Measurements from ENCODE around the gene GARIN5A. TPM values are rescaled to one million over a fixed set of nuclear protein-coding genes. Genes with fewer than 3 reads are reported as not detected.

The GARIN5A gene
- total RNA-seq, result under 1 TPM in 3 of 5 donors, not detected in 2; 0.55 to 0.87 (median 0.58) TPM
- 1 to 10 TPM; 1.9 to 3.1 (median 2.1) TPM for polyA plus RNA-seq
- long read RNA-seq, donor 1, result 0 reads
- long read RNA-seq, donor 2, partial matches to known transcripts, result 0 of 3 reads
- long read RNA-seq, donor 2, other reads (novel, unspliced or antisense), result 0 of 3 reads
- long read RNA-seq, donor 3, result 0 reads
- long read RNA-seq, donor 4, result 0 reads
- long read RNA-seq, donor 5, partial matches to known transcripts, result 0 of 1 reads
- long read RNA-seq, donor 5, other reads (novel, unspliced or antisense), result 0 of 1 reads
- long read RNA-seq, donor 6, result 0 reads
- long read RNA-seq, donor 7, partial matches to known transcripts, result 0 of 1 reads
- long read RNA-seq, donor 7, other reads (novel, unspliced or antisense), result 0 of 1 reads
- long read RNA-seq, donor 8, result 0 reads
- long read RNA-seq, donor 9, partial matches to known transcripts, result 6 of 7 reads
- long read RNA-seq, donor 9, other reads (novel, unspliced or antisense), result 0 of 7 reads
- long read RNA-seq, donor 10, partial matches to known transcripts, result 7 of 7 reads
- long read RNA-seq, donor 10, other reads (novel, unspliced or antisense), result 0 of 7 reads

DNA sequence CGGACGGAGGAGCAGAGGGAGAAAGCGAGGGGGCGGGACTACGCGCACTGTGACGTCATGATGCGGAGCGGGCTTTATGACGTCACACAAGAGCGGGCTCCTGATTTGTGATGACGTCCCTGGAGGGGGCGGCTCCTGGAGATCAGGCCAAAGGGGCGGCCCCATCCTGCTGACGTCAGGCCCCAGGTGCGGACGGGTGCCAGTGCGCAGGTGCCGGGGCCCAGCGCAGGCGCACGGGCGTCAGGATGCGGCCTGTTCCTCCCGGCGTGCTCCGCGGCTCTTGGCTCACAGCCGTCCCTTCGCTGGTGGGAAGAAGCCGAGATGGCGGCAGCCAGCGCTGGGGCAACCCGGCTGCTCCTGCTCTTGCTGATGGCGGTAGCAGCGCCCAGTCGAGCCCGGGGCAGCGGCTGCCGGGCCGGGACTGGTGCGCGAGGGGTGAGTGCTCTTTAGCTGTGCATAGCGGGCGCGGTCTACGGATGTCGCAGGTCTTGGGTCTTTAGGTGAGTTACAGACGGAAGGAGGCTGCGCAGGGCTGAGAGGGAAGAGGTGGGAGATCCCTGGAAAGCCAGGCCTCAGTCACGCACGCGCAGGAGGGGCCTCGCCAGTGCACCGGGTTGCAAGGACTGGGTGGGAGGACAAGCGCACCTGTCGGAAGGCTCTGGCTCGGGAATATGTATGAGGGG is at the start of gene GARIN5A, which contains the start of gene EMC10:
GARIN5A (minus strand) TSS at position 625 of the 683 bp plus-strand sequence; CDS start at position 165, 460 bp downstream.
EMC10 (plus strand) TSS at position 284 of the 683 bp plus-strand sequence; CDS start at position 322, 38 bp downstream.
- TF ChIP-seq POLR2A (IDR thresholded peaks at IDR 0.05) (peak in 1 of 4 donors; percentile 52), POLR2AphosphoS5 (IDR thresholded peaks at IDR 0.05) (peak; percentile 81 to 90 (median 88)), EP300 (IDR thresholded peaks at IDR 0.05) (no peak)
- TF ChIP-seq, protein P1, sequence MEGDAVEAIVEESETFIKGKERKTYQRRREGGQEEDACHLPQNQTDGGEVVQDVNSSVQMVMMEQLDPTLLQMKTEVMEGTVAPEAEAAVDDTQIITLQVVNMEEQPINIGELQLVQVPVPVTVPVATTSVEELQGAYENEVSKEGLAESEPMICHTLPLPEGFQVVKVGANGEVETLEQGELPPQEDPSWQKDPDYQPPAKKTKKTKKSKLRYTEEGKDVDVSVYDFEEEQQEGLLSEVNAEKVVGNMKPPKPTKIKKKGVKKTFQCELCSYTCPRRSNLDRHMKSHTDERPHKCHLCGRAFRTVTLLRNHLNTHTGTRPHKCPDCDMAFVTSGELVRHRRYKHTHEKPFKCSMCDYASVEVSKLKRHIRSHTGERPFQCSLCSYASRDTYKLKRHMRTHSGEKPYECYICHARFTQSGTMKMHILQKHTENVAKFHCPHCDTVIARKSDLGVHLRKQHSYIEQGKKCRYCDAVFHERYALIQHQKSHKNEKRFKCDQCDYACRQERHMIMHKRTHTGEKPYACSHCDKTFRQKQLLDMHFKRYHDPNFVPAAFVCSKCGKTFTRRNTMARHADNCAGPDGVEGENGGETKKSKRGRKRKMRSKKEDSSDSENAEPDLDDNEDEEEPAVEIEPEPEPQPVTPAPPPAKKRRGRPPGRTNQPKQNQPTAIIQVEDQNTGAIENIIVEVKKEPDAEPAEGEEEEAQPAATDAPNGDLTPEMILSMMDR (IDR thresholded peaks at IDR 0.05), result peak in 1 of 7 experiments; percentile 23
- Histone ChIP-seq H3K36me3 (peaks cover 22 to 35% (median 33%) of the 10 kb centered on the region in 4 donors), H3K27ac (peak within 1 kb of the TSS; percentile 86 to 90 (median 89)), H3K4me3 (peak within 1 kb of the TSS; percentile 86 to 97 (median 94)), H3K9me3 (no peaks in the 10 kb centered on the region), H3K4me1 (peaks cover 12 to 29% (median 20%) of the 10 kb centered on the region in 4 donors), H3K27me3 (no peaks in the 10 kb centered on the region)
- whole genome bisulfite sequencing, 5 donors, result 1 to 4% (median 3%) methylated on average over 48 to 58 of the region's 58 CpGs
- intact Hi-C loops (cut with DNase I; ENCODE audit: low total_unique reads), result no loop called here
- DNase-seq, result peak; percentile 94 to 99

DNA sequence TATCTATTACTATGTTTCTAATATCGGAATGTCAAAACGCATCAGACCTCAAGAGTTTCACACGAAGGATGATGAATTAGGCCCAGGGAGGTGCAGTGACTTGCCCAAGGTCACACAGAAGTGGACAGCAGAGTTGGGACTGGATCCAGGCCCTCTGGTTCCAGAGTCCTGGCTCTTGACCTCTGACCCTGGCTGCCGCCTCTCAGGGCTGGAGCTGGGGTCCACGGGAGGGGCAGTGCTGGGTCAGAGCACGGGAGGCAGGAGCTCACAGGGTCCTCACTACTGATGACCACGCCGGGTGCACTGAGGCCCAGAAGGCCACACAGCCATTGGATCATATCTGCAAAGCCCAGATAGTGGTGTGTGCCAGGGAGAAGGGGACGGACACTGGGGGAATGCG is 46.2 kb upstream of the GARIN5A start:
- peaks cover 0 to 12% (median 2%) of the 10 kb centered on the region in 4 donors for H3K36me3 ChIP-seq
- H3K27me3 ChIP-seq, result no peaks in the 10 kb centered on the region
- intact Hi-C loops (cut with DNase I; ENCODE audit: low total_unique reads), result no loop called here
- no peak for DNase-seq
- H3K9me3 ChIP-seq, result no peaks in the 10 kb centered on the region
- WGBS, 5 donors, result 83 to 99% (median 88%) methylated on average over 7 to 10 of the region's 10 CpGs
- TF ChIP-seq EP300 (IDR thresholded peaks at IDR 0.05) (no peak), POLR2A (IDR thresholded peaks at IDR 0.05) (no peak)
- H3K4me1 ChIP-seq, result no peaks in the 10 kb centered on the region
- H3K4me3 ChIP-seq, result no peak overlapping the region
- no peak overlapping the region for H3K27ac ChIP-seq

DNA sequence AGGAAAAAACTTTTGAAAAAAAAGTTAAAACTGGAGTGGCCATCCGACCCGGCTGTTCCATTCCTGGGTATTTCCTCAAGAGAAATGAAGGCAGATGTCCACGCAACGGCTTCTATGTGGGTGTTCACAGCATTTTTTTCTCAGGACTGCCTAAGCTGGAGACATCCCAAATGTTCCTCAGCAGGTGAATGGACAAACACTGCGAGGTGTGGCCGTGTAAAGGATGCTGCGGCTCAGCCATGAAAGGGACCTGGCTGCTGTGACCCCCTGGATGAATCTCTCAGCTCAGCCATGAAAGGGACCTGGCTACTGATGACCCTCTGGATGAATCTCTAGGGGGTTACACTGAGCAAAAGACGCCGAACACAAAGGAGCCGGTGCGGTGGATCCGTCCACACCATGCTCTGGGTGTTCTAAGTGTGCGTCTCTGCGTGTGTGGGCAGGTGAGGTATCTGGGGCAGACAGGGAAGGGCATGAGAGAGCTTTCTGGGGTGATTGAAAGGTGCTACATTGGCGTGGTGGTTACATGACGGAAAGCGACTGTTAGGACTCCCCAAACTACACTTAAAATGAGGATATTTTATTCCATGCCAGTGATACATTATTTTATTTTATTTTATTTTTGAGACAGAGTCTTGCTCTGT is 44.3 kb upstream of the GARIN5A start:
- Histone ChIP-seq H3K36me3 (peaks cover 0 to 17% (median 2%) of the 10 kb centered on the region in 4 donors), H3K27ac (no peak overlapping the region), H3K27me3 (peaks cover 0 to 6% (median 0%) of the 10 kb centered on the region in 3 donors), H3K4me3 (no peak overlapping the region), H3K9me3 (no peaks in the 10 kb centered on the region), H3K4me1 (no peaks in the 10 kb centered on the region)
- no peak for TF ChIP-seq POLR2A (IDR thresholded peaks at IDR 0.05)
- TF ChIP-seq, protein P1 (IDR thresholded peaks at IDR 0.05), result no peak
- TF ChIP-seq POLR2AphosphoS5 (IDR thresholded peaks at IDR 0.05), result no peak
- TF ChIP-seq EP300 (IDR thresholded peaks at IDR 0.05), result no peak
- intact Hi-C loops (cut with DNase I; ENCODE audit: low total_unique reads), result no loop called here
- 84 to 89% (median 88%) methylated on average over 17 of the region's 17 CpGs for WGBS, 5 donors
- no peak for DNase-seq

DNA sequence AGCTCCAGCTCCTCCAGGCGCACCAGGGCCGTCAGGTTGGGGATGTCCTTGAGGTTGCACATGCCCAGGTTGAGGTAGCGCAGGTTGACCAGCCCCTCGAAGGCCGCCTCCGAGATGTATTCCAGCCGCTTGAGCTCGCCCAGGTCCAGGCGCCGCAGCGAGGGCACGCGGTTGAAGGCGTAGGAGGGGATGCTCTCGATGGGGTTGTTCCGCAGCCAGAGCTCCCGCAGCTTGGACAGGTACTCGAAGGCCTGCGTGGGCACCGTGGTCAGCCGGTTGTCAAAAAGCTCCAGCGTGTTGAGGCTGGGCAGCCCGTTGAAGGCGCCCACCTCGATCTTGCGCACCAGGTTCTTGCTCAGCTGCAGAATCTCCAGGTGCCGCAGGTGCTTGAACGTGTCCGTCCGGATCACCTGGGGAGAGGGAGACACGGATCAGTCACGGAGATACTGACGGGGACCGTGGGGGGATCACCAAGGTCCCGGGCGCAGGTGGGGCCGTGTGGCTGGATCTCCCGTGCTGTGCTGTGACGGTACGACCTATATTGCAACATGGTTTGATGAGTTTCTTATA is 42.4 kb upstream of the GARIN5A start:
- peaks cover 0 to 14% (median 6%) of the 10 kb centered on the region in 3 donors for H3K27me3 ChIP-seq
- H3K4me1 ChIP-seq, result no peaks in the 10 kb centered on the region
- H3K36me3 ChIP-seq, result peaks cover 0 to 17% (median 2%) of the 10 kb centered on the region in 4 donors
- no peak overlapping the region for H3K4me3 ChIP-seq
- TF ChIP-seq POLR2A (IDR thresholded peaks at IDR 0.05) (no peak), EP300 (IDR thresholded peaks at IDR 0.05) (no peak), POLR2AphosphoS5 (IDR thresholded peaks at IDR 0.05) (no peak)
- TF ChIP-seq, protein P1 (IDR thresholded peaks at IDR 0.05), result no peak
- no peak overlapping the region for H3K27ac ChIP-seq
- no peak for DNase-seq
- WGBS, 5 donors, result 94 to 97% (median 97%) methylated on average over 26 to 40 of the region's 40 CpGs
- intact Hi-C loops (cut with DNase I; ENCODE audit: low total_unique reads), result no loop called here
- no peaks in the 10 kb centered on the region for H3K9me3 ChIP-seq
